NCI-H187 treated with DMSO at 0.1 percent for 48 hours (cell line): ENCODE results near the gene FOXO6.

Experiments
- DNase-seq: peaks from one replicate; lab custom pipeline; 2025; lab: John Stamatoyannopoulos, UW

Gene FOXO6

GRCh38 chr1:41366455-41367287 lies 5.4 kb downstream of the FOXO6 start:
- DNase-seq: no peak

- no peak for DNase-seq
Observed at GRCh38 chr1:41367288-41367642, 6.0 kb downstream of the FOXO6 start.

GRCh38 chr1:41368366-41368765 lies 7.1 kb downstream of the FOXO6 start:
- no peak for DNase-seq

GRCh38 chr1:41368801-41369200 lies 7.6 kb downstream of the FOXO6 start:
- no peak for DNase-seq

GRCh38 chr1:41369531-41369930 lies 8.3 kb downstream of the FOXO6 start:
- no peak for DNase-seq

GRCh38 chr1:41370225-41370624 lies 9.0 kb downstream of the FOXO6 start:
- DNase-seq: no peak

- DNase-seq: no peak
Observed at GRCh38 chr1:41370756-41371420, 9.7 kb downstream of the FOXO6 start.

GRCh38 chr1:41371630-41372599 lies 10.7 kb downstream of the FOXO6 start:
- DNase-seq: peak; percentile 84

GRCh38 chr1:41372600-41372993 lies 11.4 kb downstream of the FOXO6 start:
- DNase-seq: no peak

GRCh38 chr1:41373373-41373772 lies 12.1 kb downstream of the FOXO6 start:
- no peak for DNase-seq

GRCh38 chr1:41374711-41375110 lies 13.5 kb downstream of the FOXO6 start:
- no peak for DNase-seq

GRCh38 chr1:41377397-41377796 lies 16.2 kb downstream of the FOXO6 start:
- no peak for DNase-seq

GRCh38 chr1:41378222-41378621 lies 17.0 kb downstream of the FOXO6 start:
- no peak for DNase-seq

- DNase-seq: no peak
Observed at GRCh38 chr1:41378999-41379737, 17.9 kb downstream of the FOXO6 start.

- DNase-seq: no peak
Observed at GRCh38 chr1:41379738-41380130, 18.5 kb downstream of the FOXO6 start.

- no peak for DNase-seq
Observed at GRCh38 chr1:41380195-41380594, 19.0 kb downstream of the FOXO6 start.

- DNase-seq: no peak
Observed at GRCh38 chr1:41380979-41381691, 19.9 kb downstream of the FOXO6 start.

- DNase-seq: no peak
Observed at GRCh38 chr1:41381692-41382479, 20.7 kb downstream of the FOXO6 start.

- DNase-seq: no peak
Observed at GRCh38 chr1:41382480-41383090, 21.4 kb downstream of the FOXO6 start.
